Hair follicle dermal papilla cell (primary cell): ENCODE data around the gene IL5. TPM values are rescaled to one million over a fixed set of nuclear protein-coding genes. Genes with fewer than 3 reads are reported as not detected.

ENCODE experiments used
- total RNA-seq: library from RNA; depleted of rRNA; stranded (reverse); fragments of >200 nt; gene quantifications from 2 replicates; pipeline ENCODE4 v1.2.3, GENCODE V29; 2012

IL5 gene
- not detected in 2 replicates for total RNA-seq

DNA sequence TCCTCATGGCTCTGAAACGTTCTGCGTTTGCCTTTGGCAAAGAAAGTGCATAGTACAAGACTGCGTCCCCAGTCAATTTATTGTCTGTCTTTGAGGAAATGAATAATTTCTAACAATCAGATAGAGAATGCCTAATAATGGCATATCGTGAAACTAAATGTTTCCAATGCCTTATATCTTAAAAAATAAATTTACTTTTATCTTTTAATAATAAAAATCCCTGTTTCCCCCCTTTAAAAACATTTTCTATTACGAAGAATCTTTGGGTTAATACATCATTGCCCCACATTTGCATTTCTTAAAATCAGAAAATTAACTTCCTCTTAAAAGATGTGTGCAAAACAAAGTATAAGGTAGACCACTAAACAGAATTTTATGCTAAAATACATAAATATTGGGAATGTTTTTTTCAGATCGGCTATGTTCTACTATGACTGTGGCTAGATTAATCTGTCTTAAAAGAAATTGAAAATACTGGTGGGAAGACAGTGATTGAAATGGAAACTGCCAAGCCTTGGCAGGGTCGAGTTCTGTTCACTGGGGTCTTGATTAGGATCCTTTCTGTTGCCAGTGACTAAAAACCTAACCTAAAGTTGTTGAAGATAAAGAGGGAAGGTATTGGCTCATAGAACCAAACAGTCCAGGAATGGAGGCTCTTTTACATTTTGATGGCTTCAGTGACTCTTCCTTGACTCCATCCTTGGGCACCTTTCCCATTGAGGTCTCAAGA, at the start of gene IL5:
IL5 (minus strand) TSS at position 51 of the 730 bp plus-strand sequence; CDS start at position 7, 44 bp downstream.

DNA sequence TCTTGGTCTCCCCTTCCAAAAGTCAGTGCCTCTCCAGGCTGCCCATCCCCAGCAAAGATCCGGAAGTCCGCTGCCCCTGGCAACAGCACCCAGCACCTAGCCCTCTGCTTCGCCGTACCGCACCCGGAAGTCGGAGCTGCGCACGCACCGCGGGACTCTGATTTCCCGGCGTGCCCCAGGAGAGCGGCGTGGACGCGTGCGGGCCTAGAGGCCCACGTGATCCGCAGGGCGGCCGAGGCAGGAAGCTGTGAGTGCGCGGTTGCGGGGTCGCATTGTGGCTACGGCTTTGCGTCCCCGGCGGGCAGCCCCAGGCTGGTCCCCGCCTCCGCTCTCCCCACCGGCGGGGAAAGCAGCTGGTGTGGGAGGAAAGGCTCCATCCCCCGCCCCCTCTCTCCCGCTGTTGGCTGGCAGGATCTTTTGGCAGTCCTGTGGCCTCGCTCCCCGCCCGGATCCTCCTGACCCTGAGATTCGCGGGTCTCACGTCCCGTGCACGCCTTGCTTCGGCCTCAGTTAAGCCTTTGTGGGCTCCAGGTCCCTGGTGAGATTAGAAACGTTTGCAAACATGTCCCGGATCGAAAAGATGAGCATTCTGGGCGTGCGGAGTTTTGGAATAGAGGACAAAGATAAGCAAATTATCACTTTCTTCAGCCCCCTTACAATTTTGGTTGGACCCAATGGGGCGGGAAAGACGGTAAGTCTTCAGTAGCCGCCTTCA, 13.6 kb upstream of the IL5 start, which contains the start of gene RAD50:
RAD50 (plus strand) TSS at position 215 of the 715 bp plus-strand sequence; CDS start at position 563, 348 bp downstream.

Other genes with a start within 250 kb of the IL5 start
- gene SLC22A4, start 249.1 kb downstream of the IL5 start, total RNA-seq, result 13.5 and 17.0 TPM in 2 replicates
- gene SLC22A5, start 173.8 kb downstream of the IL5 start, total RNA-seq, result 8.0 and 9.6 TPM in 2 replicates
- gene IRF1, start 52.7 kb downstream of the IL5 start, total RNA-seq, result 76.4 and 90.7 TPM in 2 replicates
- gene RAD50, start 13.5 kb upstream of the IL5 start, total RNA-seq, result 25.5 and 28.7 TPM in 2 replicates
- gene IL13, start 114.7 kb upstream of the IL5 start, total RNA-seq, result 0.16 and 0.24 TPM in 2 replicates
- gene IL4, start 130.5 kb upstream of the IL5 start, total RNA-seq, result not detected in 2 replicates
- gene KIF3A, start 194.0 kb upstream of the IL5 start, total RNA-seq, result 8.1 and 9.7 TPM in 2 replicates
- gene CCNI2, start 203.9 kb upstream of the IL5 start, total RNA-seq, result not detected in 2 replicates
- 58.5 and 65.4 TPM in 2 replicates for gene SEPTIN8, start 233.7 kb upstream of the IL5 start, total RNA-seq